Effector CD4-positive, alpha-beta T cell (primary cell): ENCODE measurements around the gene CEP55.
"Not testable (repeated sequence)": the region's sequence is repeated elsewhere in the genome, so short reads cannot be mapped to it uniquely, and the experiment has no call there.

Experiments used
- DNase-seq: peaks from one replicate; pipeline ENCODE4 v3.0.0-alpha.2; 2020

CEP55 gene

DNA sequence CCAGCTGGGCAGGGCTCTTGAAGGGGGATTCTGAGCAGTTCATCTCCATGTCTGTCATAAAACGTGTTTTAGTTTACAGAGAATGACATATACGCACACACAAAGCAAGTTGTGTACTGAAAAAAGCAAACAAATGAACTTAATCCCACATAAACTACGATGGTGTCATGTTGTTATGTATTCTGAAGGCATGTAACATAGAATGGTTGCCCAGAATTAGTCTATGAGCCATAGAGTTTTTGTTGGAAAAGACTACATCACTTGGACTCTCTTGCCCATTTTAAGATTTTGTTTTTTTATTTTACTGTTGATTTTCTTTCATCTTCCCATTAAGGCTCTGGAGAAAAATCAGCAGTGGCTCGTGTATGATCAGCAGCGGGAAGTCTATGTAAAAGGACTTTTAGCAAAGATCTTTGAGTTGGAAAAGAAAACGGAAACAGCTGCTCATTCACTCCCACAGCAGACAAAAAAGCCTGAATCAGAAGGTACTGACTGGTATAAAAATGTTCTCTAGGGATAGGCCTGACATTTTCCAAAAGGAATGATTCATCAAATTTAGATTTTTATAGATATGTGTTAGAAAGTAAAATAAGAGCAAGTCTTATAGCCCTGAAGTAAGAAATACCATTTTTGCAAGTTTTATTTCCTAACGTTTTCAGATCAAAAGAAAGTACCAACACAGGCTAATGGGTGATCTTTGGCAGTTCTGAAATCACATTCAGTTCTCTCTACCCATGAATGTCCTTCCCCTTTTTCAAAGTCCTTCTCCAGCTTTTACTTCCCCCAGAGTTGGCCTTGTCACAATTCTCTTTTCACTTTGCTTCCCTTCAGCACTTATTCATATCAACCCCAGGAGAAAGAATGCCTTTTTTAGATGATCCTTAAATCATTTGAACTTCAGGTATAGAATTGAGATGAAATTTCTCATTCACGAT is 18.9 kb downstream of the CEP55 start:
- no peak for DNase-seq

GRCh38 chr10:93516006-93516380 is 19.6 kb downstream of the CEP55 start:
- DNase-seq: no peak

DNA sequence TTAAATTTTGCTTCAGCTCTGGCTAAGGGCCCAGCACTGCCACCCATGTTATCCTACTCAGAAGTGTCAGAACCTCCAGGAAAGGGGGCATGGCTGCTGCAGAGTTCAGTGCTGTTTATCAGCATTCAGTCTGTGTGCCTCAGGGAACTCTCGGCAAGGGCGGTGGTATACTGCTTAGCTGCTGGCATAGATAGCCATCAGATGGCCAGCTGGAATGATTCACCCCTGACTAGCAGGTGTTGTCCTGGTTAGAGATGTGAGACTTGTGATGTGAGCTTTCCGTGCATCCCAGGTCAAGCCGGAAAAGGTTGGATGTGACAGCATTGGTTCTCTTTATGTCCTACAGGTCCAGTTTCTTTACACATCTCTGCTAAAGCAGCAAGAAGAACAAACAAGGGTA is 22.1 kb downstream of the CEP55 start:
- no peak for DNase-seq

GRCh38 chr10:93535293-93535692 is 38.9 kb downstream of the CEP55 start:
- no peak for DNase-seq

- DNase-seq: not testable (repeated sequence)
Measured at GRCh38 chr10:93540871-93541270, 44.5 kb downstream of the CEP55 start.

- DNase-seq: no peak
Measured at GRCh38 chr10:93541402-93542357, 45.3 kb downstream of the CEP55 start.

- no peak for DNase-seq
Measured at GRCh38 chr10:93542358-93542791, 46.0 kb downstream of the CEP55 start.

DNA sequence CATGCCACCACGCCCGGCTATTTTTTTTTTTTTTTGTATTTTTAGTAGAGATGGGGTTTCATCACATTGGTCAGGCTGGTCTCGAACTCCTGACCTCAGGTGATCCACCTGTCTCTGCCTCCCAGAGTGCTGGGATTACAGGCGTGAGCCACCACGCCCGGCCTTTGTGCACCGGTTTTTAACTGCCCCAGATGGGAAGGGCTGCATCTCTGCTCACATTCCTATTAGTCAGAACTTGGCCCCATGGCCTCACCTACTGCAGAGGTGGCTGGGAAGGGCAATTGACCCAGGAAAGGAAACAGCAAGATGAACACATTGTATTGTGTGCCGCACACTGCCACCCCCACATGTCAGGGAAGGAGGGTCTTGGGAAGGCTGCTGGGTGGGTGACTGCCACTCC is 50.6 kb downstream of the CEP55 start:
- not testable (repeated sequence) for DNase-seq

DNA sequence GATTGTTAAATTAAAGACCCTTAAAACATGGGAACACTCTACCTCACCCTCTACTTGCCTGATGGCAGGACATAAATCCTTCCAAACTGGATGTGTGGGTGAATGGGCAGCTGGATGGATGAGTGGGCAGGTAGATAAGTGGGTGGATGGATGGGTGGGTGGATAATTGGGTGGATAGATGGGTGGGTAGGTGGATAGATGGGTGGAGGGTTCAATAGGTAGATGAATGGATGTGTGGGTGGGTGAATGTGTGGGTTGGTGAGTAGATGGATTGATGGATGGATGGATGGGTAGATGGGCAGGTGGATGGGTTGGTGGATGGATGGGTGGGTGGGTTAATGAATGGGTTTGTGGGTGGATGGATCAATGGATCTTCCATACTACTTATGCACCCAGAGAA is 51.1 kb downstream of the CEP55 start:
- no peak for DNase-seq

- no peak for DNase-seq
Measured at GRCh38 chr10:93548376-93549071, 52.1 kb downstream of the CEP55 start.

DNA sequence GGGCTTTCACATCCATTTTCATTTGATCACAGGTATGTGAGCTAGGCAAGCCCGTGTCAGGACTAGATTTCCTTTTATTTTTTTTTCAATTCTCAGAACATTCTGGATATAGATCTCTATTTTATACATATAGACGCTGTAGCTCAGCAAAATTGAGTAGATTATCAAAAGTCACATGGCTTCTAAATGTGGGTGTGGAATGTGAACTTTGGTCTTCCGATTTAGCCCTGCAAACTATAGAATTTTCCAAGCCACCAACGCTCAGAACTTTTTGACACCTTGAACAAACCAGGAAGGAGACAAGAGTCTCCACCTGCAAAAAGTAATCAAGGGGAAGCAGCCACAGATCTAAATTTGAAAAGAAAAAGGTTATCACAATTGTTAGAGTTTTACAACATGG is 54.2 kb downstream of the CEP55 start:
- no peak for DNase-seq

GRCh38 chr10:93552780-93553179 is 56.4 kb downstream of the CEP55 start:
- DNase-seq: no peak

DNA sequence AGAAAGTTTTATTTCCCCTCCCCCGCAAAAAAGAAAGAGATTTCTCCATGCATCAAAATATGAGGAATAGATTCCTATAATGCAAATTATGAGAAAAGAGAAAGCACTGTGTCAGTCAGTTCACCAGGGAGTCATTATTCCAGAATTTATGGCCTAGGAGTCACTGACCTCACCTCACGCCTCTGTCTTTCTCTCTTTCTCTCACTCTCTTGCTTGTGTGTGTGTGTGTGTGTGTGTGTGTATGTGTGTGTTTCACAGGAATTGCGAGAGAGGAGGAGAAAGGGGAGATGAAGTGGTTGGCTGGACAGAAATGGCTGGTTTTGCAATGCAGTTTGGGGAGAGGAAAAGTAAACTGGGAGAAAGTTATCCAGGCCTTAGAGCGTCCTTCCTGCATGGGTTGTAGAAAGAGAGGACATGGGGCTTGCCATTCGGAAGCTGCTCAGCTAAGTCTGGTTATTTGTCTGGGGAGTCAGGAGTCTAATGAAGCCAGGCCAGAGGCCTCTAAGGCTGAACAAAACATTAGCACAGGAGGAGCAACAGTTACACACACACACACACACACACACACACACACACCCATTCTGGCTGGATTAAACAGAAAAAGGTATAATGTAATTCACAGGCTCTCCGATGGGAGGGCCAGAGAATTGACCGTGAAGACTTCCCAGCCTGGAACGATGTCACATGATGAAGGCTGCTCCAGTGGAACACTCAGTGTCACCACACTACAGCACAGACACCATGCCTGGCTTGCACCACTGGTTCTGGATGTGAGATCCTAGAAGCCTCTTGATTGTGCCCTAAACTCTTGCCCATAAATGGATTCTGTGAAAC is 57.3 kb downstream of the CEP55 start:
- no peak for DNase-seq

- DNase-seq: no peak
Measured at GRCh38 chr10:93554316-93554663, 57.9 kb downstream of the CEP55 start.

- DNase-seq: peak; percentile 12
Measured at GRCh38 chr10:93554760-93555432, 58.5 kb downstream of the CEP55 start.

DNA sequence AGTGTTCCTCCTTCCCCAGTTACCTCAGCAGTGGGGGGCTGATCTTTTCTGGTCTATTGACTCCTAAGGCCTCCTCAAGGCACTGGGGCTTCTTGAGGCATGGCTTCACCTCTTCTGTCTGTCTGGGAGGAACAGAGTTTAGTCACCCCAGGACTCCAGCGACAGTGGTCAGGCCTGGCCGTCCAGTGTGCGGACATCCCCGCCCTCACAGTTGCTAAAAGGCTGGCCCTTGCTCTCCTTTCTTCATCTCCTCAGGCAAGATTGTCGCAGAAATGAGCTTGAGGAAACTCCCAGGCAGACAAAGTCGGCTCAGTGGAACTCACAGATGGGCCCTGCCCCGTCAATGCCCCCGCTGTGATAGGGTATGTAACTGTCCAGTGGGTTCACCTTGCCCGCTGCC is 63.1 kb downstream of the CEP55 start:
- no peak for DNase-seq

DNA sequence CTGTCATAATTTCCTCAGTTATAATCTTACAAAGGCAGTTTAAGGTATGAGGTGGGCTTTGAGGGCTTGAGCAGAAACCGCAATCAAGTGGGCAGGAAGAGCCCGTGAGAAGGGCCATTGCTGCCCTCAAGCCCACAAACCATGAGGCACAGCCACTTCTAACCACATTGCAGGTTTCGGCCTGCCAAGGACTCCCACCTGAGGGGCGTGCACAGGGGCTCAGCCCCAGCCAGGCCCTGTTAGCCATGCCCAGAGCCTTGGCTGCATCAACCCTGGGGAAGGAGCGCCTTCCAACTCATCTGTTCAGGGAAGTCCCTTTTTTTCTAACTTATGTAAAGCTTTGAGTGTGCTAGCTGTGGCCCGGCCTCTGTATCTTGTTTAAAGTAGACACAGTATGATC is 64.1 kb downstream of the CEP55 start:
- no peak for DNase-seq

- DNase-seq: no peak
Measured at GRCh38 chr10:93565446-93565845, 69.0 kb downstream of the CEP55 start.

- DNase-seq: no peak
Measured at GRCh38 chr10:93566435-93567276, 70.2 kb downstream of the CEP55 start, which contains the start of gene FFAR4. FFAR4 (plus strand) TSS chr10:93566665; CDS start chr10:93566721, 56 bp downstream.
